PC-3 (cell line): ENCODE results near the gene RPS21. TPM values are rescaled to one million over a fixed set of nuclear protein-coding genes. Genes with fewer than 3 reads are reported as not detected.

ENCODE experiments used
- ATAC-seq: fragments of 200-7000 bp; cut with Tn5 transposase; 2 replicates; pipeline ENCODE4 v1.9.1; 2020; ENCODE audit warnings: mild to moderate bottlenecking, moderate library complexity
- BruUV-seq: library from RNA; stranded (reverse); fragments of 400-500 nt; replicated peaks from 2 replicates; lab custom pipeline; 2021; lab: Mats Ljungman, UMichigan
- CTCF ChIA-PET: fragments of 300-600 bp; sonication (Branson Sonifier 250); formaldehyde crosslinking; loops from one replicate; lab custom pipeline; 2022; ENCODE audit warnings: antibody characterized with exemption; lab: Charles Lee
- POLR2A ChIA-PET: fragments of 300-600 bp; sonication (Branson Sonifier 250); formaldehyde crosslinking; loops from one replicate; lab custom pipeline; 2022; ENCODE audit warnings: antibody characterized with exemption; ENCODE audit not compliant: unreplicated experiment; lab: Charles Lee
- DNase-seq: peaks from one replicate; pipeline ENCODE4 v3.0.0-alpha.2; 2015
- H2AFZ ChIP-seq: fragments of 300-600 bp; sonication (generic); 2 replicates; pipeline ENCODE4 v1.6.0; 2016; ENCODE audit warnings: antibody characterized with exemption, low read length
- H3F3A ChIP-seq: fragments of 300-600 bp; sonication (generic); one replicate; pipeline ENCODE4 v1.6.0; 2017; ENCODE audit warnings: antibody characterized with exemption, low read length, control low read depth, mild to moderate bottlenecking; ENCODE audit not compliant: unreplicated experiment
- H3K27ac ChIP-seq: fragments of 300-600 bp; sonication (generic); 2 replicates; pipeline ENCODE4 v1.5.1; 2016; ENCODE audit warnings: mild to moderate bottlenecking, low read length
- H3K27me3 ChIP-seq: fragments of 300-600 bp; sonication (generic); 2 replicates; pipeline ENCODE4 v1.6.1; 2016; ENCODE audit warnings: low read length, mixed read lengths
- H3K36me3 ChIP-seq: fragments of 300-600 bp; sonication (generic); 2 replicates; pipeline ENCODE4 v1.6.1; 2016; ENCODE audit warnings: low read depth, mixed run types, low read length, mixed read lengths
- H3K4me1 ChIP-seq: fragments of 300-600 bp; sonication (generic); 2 replicates; pipeline ENCODE4 v1.5.1; 2016; ENCODE audit warnings: low read length; ENCODE audit not compliant: insufficient read depth
- H3K4me2 ChIP-seq: fragments of 300-600 bp; sonication (generic); 2 replicates; pipeline ENCODE4 v1.6.0; 2016; ENCODE audit warnings: low read length
- H3K4me3 ChIP-seq: fragments of 300-600 bp; sonication (generic); 2 replicates; pipeline ENCODE4 v1.5.1; 2016; ENCODE audit warnings: mild to moderate bottlenecking, low read length, mixed read lengths
- H3K79me2 ChIP-seq: fragments of 300-600 bp; sonication (generic); 2 replicates; pipeline ENCODE4 v1.6.1; 2017; ENCODE audit warnings: low read length, mixed read lengths
- H3K9ac ChIP-seq: fragments of 300-600 bp; sonication (generic); 2 replicates; pipeline ENCODE4 v1.6.0; 2016; ENCODE audit warnings: mild to moderate bottlenecking, low read length
- H3K9me2 ChIP-seq: fragments of 300-600 bp; sonication (generic); replicated peaks from 2 replicates; pipeline ENCODE4 v1.6.1; 2016; ENCODE audit warnings: mixed run types, low read length, mixed read lengths
- H3K9me3 ChIP-seq: fragments of 300-600 bp; sonication (generic); 2 replicates; pipeline ENCODE4 v1.6.1; 2016; ENCODE audit warnings: low read length, mixed read lengths
- H4K20me1 ChIP-seq: fragments of 300-600 bp; sonication (generic); 2 replicates; pipeline ENCODE4 v1.6.1; 2016; ENCODE audit warnings: low read length, mixed read lengths
- CTCF ChIP-seq: fragments of 300-600 bp; sonication (generic); conservative IDR thresholded peaks from 2 replicates; pipeline ENCODE4 v1.5.1; 2017; ENCODE audit warnings: antibody characterized with exemption, low read depth, mild to moderate bottlenecking, low read length
- EZH2 ChIP-seq: fragments of 300-600 bp; sonication (generic); IDR thresholded peaks from one replicate; pipeline ENCODE4 v1.6.1; 2017; ENCODE audit warnings: antibody characterized with exemption, mild to moderate bottlenecking, low read length; ENCODE audit not compliant: unreplicated experiment
- EZH2phosphoT487 ChIP-seq: fragments of 300-600 bp; sonication (generic); IDR thresholded peaks from 2 replicates; pipeline ENCODE4 v1.6.1; 2018; ENCODE audit warnings: mild to moderate bottlenecking, antibody characterized with exemption, low read length, borderline replicate concordance
- intact Hi-C: fragments of 100-400 bp; cut with micrococcal nuclease; formaldehyde crosslinking; loops from 2 replicates; pipeline ENCODE4 v1.9.0; 2023
- total RNA-seq: library from RNA; depleted of rRNA; stranded (reverse); fragments of >200 nt; gene quantifications from 2 replicates; pipeline ENCODE4 v1.2.3, GENCODE V29; 2014

RPS21 gene
- total RNA-seq, 1 experiment from 2014 or later, result 1,945 TPM

DNA sequence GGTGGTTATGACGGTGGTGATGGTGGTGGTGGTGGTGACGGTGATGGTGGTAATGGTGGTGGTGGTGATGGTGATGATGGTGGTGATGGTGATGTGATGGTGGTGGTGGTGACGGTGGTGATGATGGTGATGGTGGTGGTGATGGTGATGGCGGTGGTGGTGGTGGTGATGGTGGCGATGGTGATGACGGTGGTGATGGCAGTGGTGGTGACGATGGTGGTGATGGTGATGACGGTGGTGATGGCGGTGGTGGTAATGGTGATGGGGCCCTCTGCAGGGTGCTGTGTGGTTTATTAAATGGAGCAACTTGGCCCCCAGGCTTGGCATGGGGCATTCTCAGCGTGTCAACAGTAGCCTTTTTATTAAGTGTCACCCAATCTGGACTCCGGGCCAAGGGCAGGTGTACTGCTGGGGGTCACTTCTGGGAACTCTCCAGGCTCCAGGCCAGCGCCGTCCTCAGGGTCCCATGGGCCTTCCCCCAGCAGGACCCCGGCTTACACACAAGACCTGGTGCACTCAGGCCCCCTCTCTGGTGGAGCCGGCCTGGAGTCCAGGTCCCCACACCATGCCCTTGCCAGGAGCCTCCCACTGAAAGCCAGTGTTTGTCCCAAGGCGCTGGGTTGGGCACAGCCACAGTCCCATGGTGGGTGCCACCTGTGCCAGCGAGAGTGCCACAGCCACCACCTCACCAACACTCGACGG is 11.4 kb downstream of the RPS21 start:
- Histone ChIP-seq H3K4me3 (no peak overlapping the region), H3K9me2 (no peaks in the 10 kb centered on the region), H2AFZ (no peak overlapping the region), H3K4me2 (no peak overlapping the region), H3K79me2 (no peaks in the 10 kb centered on the region), H3K9me3 (no peaks in the 10 kb centered on the region), H3K9ac (no peak overlapping the region), H3F3A (no peaks in the 10 kb centered on the region), H4K20me1 (no peaks in the 10 kb centered on the region), H3K4me1 (no peaks in the 10 kb centered on the region), H3K36me3 (peaks cover 3% of the 10 kb centered on the region; the same call in 1 of the 2 replicates), H3K27me3 (no peaks in the 10 kb centered on the region), H3K27ac (no peak overlapping the region)
- POLR2A ChIA-PET, result no interaction called here
- BruUV-seq, result no TSS peak
- ATAC-seq, result no peak
- CTCF ChIA-PET, result no interaction called here
- TF ChIP-seq CTCF (no peak), EZH2 (no peak), EZH2phosphoT487 (no peak)
- intact Hi-C loops, result no loop called here
- no peak for DNase-seq

DNA sequence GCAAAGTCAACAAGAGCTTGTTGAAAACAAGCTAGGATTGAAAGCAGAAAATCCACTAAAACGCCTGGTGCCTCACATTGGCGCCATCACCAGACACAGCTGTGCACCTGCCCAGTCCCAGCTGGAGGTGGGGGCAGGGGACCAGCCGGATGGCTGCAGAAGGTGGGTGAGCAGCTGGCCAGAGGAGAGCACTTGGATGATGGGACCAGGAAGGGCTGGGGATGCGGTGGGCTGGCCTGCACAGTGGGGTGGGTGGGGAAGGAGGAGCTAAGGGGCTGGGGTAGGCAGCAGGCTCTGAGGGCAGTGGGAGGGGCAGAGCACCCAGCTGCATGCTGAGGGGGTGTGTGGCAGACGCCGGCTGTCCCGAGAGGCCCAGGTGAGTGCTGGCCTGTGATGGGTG is 13.1 kb downstream of the RPS21 start:
- intact Hi-C loops, result no loop called here
- Histone ChIP-seq H2AFZ (no peak overlapping the region), H3K9me2 (no peaks in the 10 kb centered on the region), H3K36me3 (peaks cover 3% of the 10 kb centered on the region; the same call in 1 of the 2 replicates), H3K9ac (no peak overlapping the region), H3K9me3 (no peaks in the 10 kb centered on the region), H3F3A (no peaks in the 10 kb centered on the region), H3K79me2 (peaks cover 9% of the 10 kb centered on the region; the same call in 1 of the 2 replicates), H3K4me1 (no peaks in the 10 kb centered on the region), H3K27me3 (no peaks in the 10 kb centered on the region), H3K27ac (no peak overlapping the region), H4K20me1 (no peaks in the 10 kb centered on the region), H3K4me2 (no peak overlapping the region), H3K4me3 (no peak overlapping the region)
- ChIA-PET CTCF (no interaction called here), POLR2A (interaction anchor here (0.6 kb wide), 1 partner anchor 83 kb away, joined by 3 read pairs; no protein-coding TSS in a partner anchor)
- no peak for TF ChIP-seq EZH2phosphoT487
- no peak for TF ChIP-seq EZH2
- TF ChIP-seq CTCF, result no peak
- ATAC-seq (no peak), DNase-seq (no peak)
- no TSS peak for BruUV-seq

GRCh38 chr20:62400541-62400940 is 13.6 kb downstream of the RPS21 start:
- CTCF ChIA-PET, result interaction anchor here (0.6 kb wide), 1 partner anchor 25 kb away, joined by 3 read pairs; no protein-coding TSS in a partner anchor

More at GRCh38 chr20:62400541-62400940, 13.6 kb downstream of the RPS21 start:
- Histone ChIP-seq H3K9ac (no peak overlapping the region), H3K4me2 (no peak overlapping the region), H3K9me2 (no peaks in the 10 kb centered on the region), H3F3A (no peaks in the 10 kb centered on the region), H3K27me3 (no peaks in the 10 kb centered on the region), H3K4me3 (no peak overlapping the region), H3K27ac (no peak overlapping the region), H4K20me1 (0 out of 2 replicates have a peak, but pooled peaks cover 4% of the 10 kb centered on the region), H2AFZ (no peak overlapping the region), H3K79me2 (peaks cover 14% of the 10 kb centered on the region), H3K36me3 (peaks cover 3% of the 10 kb centered on the region; the same call in 1 of the 2 replicates), H3K4me1 (peaks cover 3% of the 10 kb centered on the region; the same call in 1 of the 2 replicates), H3K9me3 (no peaks in the 10 kb centered on the region)
- no peak for TF ChIP-seq EZH2phosphoT487
- no peak for TF ChIP-seq EZH2
- no peak for TF ChIP-seq CTCF
- ATAC-seq (no peak), DNase-seq (no peak)
- POLR2A ChIA-PET, result interaction anchor here (0.6 kb wide), 1 partner anchor 83 kb away, joined by 3 read pairs; no protein-coding TSS in a partner anchor
- BruUV-seq, result no TSS peak
- intact Hi-C loops, result no loop called here
